ENCODE data around the gene SPRR2F. TPM values are rescaled to one million over a fixed set of nuclear protein-coding genes. Genes with fewer than 3 reads are reported as not detected.

Gene SPRR2F, protein sequence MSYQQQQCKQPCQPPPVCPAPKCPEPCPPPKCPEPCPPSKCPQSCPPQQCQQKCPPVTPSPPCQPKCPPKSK
- not detected in 2 replicates for total RNA-seq

GRCh38 chr1:153113416-153113815 is at the start of gene SPRR2F:
Gene SPRR2F (minus strand): TSS chr1:153113516. CDS start chr1:153112733, 783 bp downstream.

GRCh38 chr1:153150846-153151245 is 37.5 kb upstream of the SPRR2F start, which contains the start of gene SPRR2G:
Gene SPRR2G (minus strand): TSS chr1:153150890. CDS start chr1:153150110, 780 bp downstream.

GRCh38 chr1:153094426-153094825 is 18.9 kb downstream of the SPRR2F start, which contains the start of gene SPRR2E:
Gene SPRR2E (minus strand): TSS chr1:153094526. CDS start chr1:153093751, 775 bp downstream.

DNA sequence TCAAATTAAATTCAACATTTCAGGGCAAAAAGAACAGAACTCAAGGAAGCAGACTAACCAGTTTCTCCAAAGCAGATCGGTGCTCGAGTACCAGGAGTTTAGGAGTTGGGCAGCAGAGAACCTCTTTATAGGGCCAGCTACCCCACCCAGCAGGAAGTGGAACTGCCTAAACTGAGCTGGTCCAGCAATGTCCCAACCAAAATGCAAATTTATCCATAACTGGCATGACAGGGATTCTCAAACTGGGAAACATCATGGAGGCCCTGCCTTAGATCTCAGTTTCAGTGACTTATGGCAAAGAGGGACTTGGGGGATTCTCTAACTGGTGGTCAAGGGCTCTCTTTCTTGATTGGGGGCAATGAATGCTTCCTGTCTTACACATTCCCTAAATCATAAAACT is 41.8 kb downstream of the SPRR2F start, which contains the start of gene SPRR2B:
TSS of gene SPRR2B (minus strand) at position 101 of the 400 bp plus-strand sequence. CDS start 772 bp downstream, outside the sequence.

Other genes starting within 250 kb of the SPRR2F start
- gene SMCP, start 235.2 kb downstream of the SPRR2F start, total RNA-seq, result not detected in 2 replicates
- gene IVL, start 205.0 kb downstream of the SPRR2F start, total RNA-seq, result not detected in 2 replicates
- gene SPRR5, start 166.3 kb downstream of the SPRR2F start, total RNA-seq, result not detected in 2 replicates
- gene SPRR4, start 142.9 kb downstream of the SPRR2F start, total RNA-seq, result not detected in 2 replicates
- gene SPRR1A, start 129.4 kb downstream of the SPRR2F start, total RNA-seq, result not detected in 2 replicates
- not detected in 2 replicates for gene SPRR3, start 111.8 kb downstream of the SPRR2F start, total RNA-seq
- gene SPRR1B, start 82.3 kb downstream of the SPRR2F start, total RNA-seq, result not detected in 2 replicates
- not detected in 2 replicates for gene SPRR2D, start 72.4 kb downstream of the SPRR2F start, total RNA-seq
- gene SPRR2A, start 56.0 kb downstream of the SPRR2F start, total RNA-seq, result not detected in 2 replicates
- gene SPRR2B, start 41.9 kb downstream of the SPRR2F start, total RNA-seq, result not detected in 2 replicates
- gene SPRR2E, start 19.0 kb downstream of the SPRR2F start, total RNA-seq, result not detected in 2 replicates
- gene SPRR2G, start 37.4 kb upstream of the SPRR2F start, total RNA-seq, result not detected in 2 replicates
- gene LELP1, start 89.9 kb upstream of the SPRR2F start, total RNA-seq, result not detected in 2 replicates
- gene PRR9, start 104.1 kb upstream of the SPRR2F start, total RNA-seq, result not detected in 2 replicates
- gene LORICRIN, start 146.2 kb upstream of the SPRR2F start, total RNA-seq, result not detected in 2 replicates
- gene PGLYRP3, start 199.4 kb upstream of the SPRR2F start, total RNA-seq, result not detected in 2 replicates
- gene PGLYRP4, start 235.3 kb upstream of the SPRR2F start, total RNA-seq, result not detected in 2 replicates
- not detected in 2 replicates for gene S100A9, start 244.3 kb upstream of the SPRR2F start, total RNA-seq